Stimulated activated CD4-positive, alpha-beta T cell treated with anti-CD3 and anti-CD28 coated beads, Interleukin-4, amount 100 ng/mL, for 24 hours (primary cell): ENCODE data around the gene RTN4.
"Not testable (repeated sequence)": the region's sequence is repeated elsewhere in the genome, so short reads cannot be mapped to it uniquely, and the experiment has no call there.

Experiments
- DNase-seq: peaks from one replicate; pipeline ENCODE4 v3.0.0-alpha.2; 2020

The RTN4 gene

GRCh38 chr2:55003706-55004639 is 46.3 kb downstream of the RTN4 start:
- no peak for DNase-seq

- no peak for DNase-seq
Measured at GRCh38 chr2:55001716-55002115, 48.5 kb downstream of the RTN4 start.

GRCh38 chr2:55000341-55000740 is 49.9 kb downstream of the RTN4 start:
- DNase-seq: no peak

GRCh38 chr2:54999182-54999581 is 51.1 kb downstream of the RTN4 start:
- DNase-seq: no peak

GRCh38 chr2:54997826-54998225 is 52.4 kb downstream of the RTN4 start:
- DNase-seq: no peak

GRCh38 chr2:54995553-54995952 is 54.7 kb downstream of the RTN4 start:
- DNase-seq: no peak

GRCh38 chr2:54990694-54991093 is 59.6 kb downstream of the RTN4 start:
- not testable (repeated sequence) for DNase-seq

- DNase-seq: no peak
Measured at GRCh38 chr2:54988612-54989011, 61.6 kb downstream of the RTN4 start.

- DNase-seq: no peak
Measured at GRCh38 chr2:54986264-54986663, 64.0 kb downstream of the RTN4 start.

GRCh38 chr2:54984476-54984875 is 65.8 kb downstream of the RTN4 start:
- DNase-seq: no peak

GRCh38 chr2:54983345-54984220 is 66.7 kb downstream of the RTN4 start:
- no peak for DNase-seq

GRCh38 chr2:54981385-54981784 is 68.9 kb downstream of the RTN4 start:
- DNase-seq: no peak

- no peak for DNase-seq
Measured at GRCh38 chr2:54979321-54980044, 70.8 kb downstream of the RTN4 start.

GRCh38 chr2:54977149-54977548 is 73.1 kb downstream of the RTN4 start:
- DNase-seq: no peak

- no peak for DNase-seq
Measured at GRCh38 chr2:54975598-54976492, 74.4 kb downstream of the RTN4 start.

GRCh38 chr2:54975175-54975574 is 75.1 kb downstream of the RTN4 start:
- DNase-seq: no peak

GRCh38 chr2:54969940-54970338 is 80.3 kb downstream of the RTN4 start:
- no peak for DNase-seq

- no peak for DNase-seq
Measured at GRCh38 chr2:54969295-54969939, 80.8 kb downstream of the RTN4 start.

GRCh38 chr2:54968561-54969218 is 81.6 kb downstream of the RTN4 start:
- DNase-seq: no peak

GRCh38 chr2:54967759-54968365 is 82.4 kb downstream of the RTN4 start:
- no peak for DNase-seq
